Measurements from ENCODE around the gene EFS. TPM values are rescaled to one million over a fixed set of nuclear protein-coding genes. Genes with fewer than 3 reads are reported as not detected.

The EFS gene
- total RNA-seq, 2 experiments from 2014 or later: not detected

DNA sequence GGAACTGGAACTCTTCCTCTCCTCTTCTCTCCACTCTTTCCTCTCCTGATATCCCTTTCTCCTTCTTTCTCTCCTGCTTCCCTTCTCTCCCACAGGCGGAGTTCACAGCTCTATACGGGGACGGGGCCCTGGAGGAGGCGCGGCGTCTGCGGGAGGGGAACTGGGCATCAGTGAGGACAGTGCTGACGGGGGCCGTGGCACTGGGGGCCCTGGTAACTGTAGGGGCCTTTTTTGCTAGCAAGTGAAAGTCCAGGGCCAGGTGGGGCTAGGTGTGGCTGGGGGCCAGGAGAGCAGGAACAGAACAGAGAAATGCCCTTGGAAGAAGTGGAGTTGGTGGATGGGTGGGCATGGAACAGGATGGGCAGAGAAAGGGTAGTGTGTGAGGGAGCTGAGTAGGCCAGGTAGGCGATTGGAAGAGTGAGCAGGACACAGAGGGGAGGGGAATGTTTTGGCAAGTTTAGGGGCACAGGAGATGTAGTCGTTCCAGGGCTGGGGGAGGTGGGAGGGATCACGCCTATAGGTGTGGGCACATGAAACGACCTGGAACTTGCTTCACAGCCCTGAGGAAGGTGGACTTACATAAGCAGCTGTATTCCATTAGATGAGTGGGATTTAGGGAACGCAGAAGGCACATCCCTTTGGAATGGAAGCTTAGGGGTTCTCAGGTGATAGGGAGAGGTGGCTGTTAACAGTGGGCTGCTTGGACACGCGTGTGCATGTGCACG is 56.1 kb downstream of the EFS start:
- intact Hi-C loops (cut with micrococcal nuclease): no loop called here
- no peaks in the 10 kb centered on the region for H3K36me3 Mint-ChIP-seq (ENCODE audit: low read depth)
- H3K4me1 Mint-ChIP-seq (ENCODE audit: low read depth): no peaks in the 10 kb centered on the region
- DNase-seq (no peak), ATAC-seq (no peak)
- peaks cover 25% of the 10 kb centered on the region for H3K27me3 Mint-ChIP-seq
- TF ChIP-seq, protein P1, sequence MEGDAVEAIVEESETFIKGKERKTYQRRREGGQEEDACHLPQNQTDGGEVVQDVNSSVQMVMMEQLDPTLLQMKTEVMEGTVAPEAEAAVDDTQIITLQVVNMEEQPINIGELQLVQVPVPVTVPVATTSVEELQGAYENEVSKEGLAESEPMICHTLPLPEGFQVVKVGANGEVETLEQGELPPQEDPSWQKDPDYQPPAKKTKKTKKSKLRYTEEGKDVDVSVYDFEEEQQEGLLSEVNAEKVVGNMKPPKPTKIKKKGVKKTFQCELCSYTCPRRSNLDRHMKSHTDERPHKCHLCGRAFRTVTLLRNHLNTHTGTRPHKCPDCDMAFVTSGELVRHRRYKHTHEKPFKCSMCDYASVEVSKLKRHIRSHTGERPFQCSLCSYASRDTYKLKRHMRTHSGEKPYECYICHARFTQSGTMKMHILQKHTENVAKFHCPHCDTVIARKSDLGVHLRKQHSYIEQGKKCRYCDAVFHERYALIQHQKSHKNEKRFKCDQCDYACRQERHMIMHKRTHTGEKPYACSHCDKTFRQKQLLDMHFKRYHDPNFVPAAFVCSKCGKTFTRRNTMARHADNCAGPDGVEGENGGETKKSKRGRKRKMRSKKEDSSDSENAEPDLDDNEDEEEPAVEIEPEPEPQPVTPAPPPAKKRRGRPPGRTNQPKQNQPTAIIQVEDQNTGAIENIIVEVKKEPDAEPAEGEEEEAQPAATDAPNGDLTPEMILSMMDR (IDR thresholded peaks at IDR 0.05): no peak
- no peak overlapping the region for H3K4me3 Mint-ChIP-seq
- POLR2A ChIA-PET: interaction anchor here (6.4 kb wide), 1 partner anchor 13 kb away, joined by 40 read pairs; the partner anchor contains the start of gene PABPN1
- H3K9me3 Mint-ChIP-seq: no peaks in the 10 kb centered on the region
- CTCF ChIA-PET: interaction anchor here (1.1 to 2.3 kb wide), 2 partner anchors 8 to 13 kb away, joined by 3 to 7 read pairs; partner anchors contain the start of gene PABPN1
- H3K27ac Mint-ChIP-seq: no peak overlapping the region

DNA sequence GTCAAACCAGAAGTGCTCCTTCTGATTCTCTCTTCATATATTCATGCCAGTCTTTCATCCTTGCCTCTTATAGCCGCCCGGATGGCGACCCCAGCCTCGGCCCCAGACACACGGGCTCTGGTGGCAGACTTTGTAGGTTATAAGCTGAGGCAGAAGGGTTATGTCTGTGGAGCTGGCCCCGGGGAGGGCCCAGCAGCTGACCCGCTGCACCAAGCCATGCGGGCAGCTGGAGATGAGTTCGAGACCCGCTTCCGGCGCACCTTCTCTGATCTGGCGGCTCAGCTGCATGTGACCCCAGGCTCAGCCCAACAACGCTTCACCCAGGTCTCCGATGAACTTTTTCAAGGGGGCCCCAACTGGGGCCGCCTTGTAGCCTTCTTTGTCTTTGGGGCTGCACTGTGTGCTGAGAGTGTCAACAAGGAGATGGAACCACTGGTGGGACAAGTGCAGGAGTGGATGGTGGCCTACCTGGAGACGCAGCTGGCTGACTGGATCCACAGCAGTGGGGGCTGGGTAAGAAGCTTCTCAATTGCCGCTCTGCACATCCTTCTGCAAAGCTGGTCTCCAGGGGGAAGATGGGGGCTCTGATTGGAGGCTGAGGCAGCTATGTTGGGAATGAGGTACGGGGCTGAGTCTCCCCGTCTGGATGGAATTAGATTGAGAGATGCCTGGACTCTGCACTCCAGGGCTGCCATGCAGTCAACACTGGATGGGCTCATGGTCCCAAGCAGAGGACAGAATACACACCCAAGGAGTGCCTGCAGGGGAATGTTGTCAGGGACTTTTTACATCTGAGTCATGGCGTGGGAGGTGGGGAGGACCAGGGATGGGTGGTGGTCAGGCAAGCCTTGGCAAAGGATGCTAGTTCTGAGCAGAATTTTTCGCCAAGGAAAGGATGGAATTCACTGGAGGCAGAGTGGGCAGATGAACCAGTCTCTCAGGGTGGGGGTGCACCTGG is 57.0 kb downstream of the EFS start:
- H3K4me3 Mint-ChIP-seq: no peak overlapping the region
- CTCF ChIA-PET: interaction anchor here (2.3 kb wide), 1 partner anchor 13 kb away, joined by 7 read pairs; the partner anchor contains the start of gene PABPN1
- peaks cover 6% of the 10 kb centered on the region for H3K4me1 Mint-ChIP-seq (ENCODE audit: low read depth)
- peaks cover 25% of the 10 kb centered on the region for H3K27me3 Mint-ChIP-seq
- no peak overlapping the region for H3K27ac Mint-ChIP-seq
- POLR2A ChIA-PET: interaction anchor here (6.4 kb wide), 1 partner anchor 14 kb away, joined by 40 read pairs; the partner anchor contains the start of gene PABPN1
- DNase-seq (no peak), ATAC-seq (no peak)
- TF ChIP-seq, protein P1 (IDR thresholded peaks at IDR 0.05): no peak
- no peaks in the 10 kb centered on the region for H3K36me3 Mint-ChIP-seq (ENCODE audit: low read depth)
- intact Hi-C loops (cut with micrococcal nuclease): no loop called here
- H3K9me3 Mint-ChIP-seq: no peaks in the 10 kb centered on the region

DNA sequence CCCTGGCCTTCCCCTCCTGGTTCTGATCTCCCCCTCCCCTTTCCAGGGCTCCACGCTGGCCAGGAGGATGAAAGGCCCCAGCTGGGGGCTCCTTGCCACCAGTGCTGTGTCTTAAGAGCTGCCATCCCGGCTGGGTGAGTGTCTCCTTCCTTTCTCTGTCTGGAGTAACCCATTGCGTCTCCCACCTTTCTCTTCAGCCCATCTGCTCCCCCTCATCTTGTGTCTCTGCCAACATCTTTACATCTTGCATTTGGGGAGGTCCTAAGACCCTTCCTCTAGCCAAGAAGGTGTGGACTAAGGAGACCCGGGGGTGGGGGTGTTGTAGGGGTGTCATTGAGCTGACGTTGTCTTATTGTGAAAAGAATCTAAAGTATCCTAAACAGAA is 57.8 kb downstream of the EFS start:
- Mint-ChIP-seq H3K27me3 (peaks cover 25% of the 10 kb centered on the region), H3K4me1 (ENCODE audit: low read depth) (peaks cover 6% of the 10 kb centered on the region), H3K9me3 (no peaks in the 10 kb centered on the region), H3K36me3 (ENCODE audit: low read depth) (peaks cover 3% of the 10 kb centered on the region), H3K4me3 (peak overlapping the region; percentile 9), H3K27ac (no peak overlapping the region)
- intact Hi-C loops (cut with micrococcal nuclease): no loop called here
- TF ChIP-seq, protein P1 (IDR thresholded peaks at IDR 0.05): no peak
- DNase-seq: no peak
- ChIA-PET POLR2A (interaction anchor here (6.4 kb wide), 1 partner anchor 15 kb away, joined by 40 read pairs; the partner anchor contains the start of gene PABPN1), CTCF (interaction anchor here (2.3 kb wide), 1 partner anchor 14 kb away, joined by 7 read pairs; the partner anchor contains the start of gene PABPN1)
- no peak for ATAC-seq

DNA sequence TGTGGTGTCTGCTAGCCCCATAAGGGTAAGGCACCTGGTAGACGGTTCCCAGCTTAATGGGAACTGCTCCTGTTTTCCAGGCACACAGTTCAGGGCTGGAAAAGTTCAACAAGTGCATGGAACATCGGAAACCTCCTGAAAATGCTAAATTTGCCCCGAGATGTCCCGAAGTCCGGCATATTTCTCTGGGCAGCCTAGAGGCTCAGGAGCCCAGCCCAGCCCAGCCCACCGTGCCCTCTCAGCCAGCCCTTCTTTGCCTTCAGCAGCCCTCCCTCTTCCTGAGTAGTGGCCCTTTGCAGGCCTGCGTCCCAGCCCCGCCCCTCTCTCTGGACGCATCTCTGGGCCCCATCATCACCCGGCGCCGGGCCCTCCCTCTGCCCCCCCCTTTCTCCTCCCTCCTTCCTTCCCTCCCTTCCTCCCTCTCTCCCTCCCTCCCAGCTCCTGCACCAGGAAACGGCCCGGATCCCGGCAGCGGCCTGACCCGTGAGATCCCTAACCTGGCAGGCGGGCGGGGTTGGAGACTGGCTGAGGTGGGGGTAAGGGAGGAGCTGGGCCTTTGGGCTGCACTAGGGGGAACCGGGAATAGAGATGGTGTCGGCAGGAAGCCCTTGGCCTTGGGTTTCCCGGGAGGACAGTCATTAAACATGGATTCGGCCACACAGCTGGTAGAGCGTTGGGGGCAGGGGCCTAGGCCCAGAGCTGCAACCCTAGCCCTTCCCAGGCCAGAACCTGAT is 58.4 kb downstream of the EFS start, which contains the start of gene BCL2L2:
BCL2L2 (plus strand) TSS at position 422 of the 734 bp plus-strand sequence. CDS start 935 bp downstream, outside the sequence.
- H3K27ac Mint-ChIP-seq: no peak within 1 kb of the TSS
- no peak for ATAC-seq
- ChIA-PET POLR2A (interaction anchor here (6.4 to 6.5 kb wide), 2 partner anchors 13 to 16 kb away, joined by 40 to 139 read pairs; partner anchors contain the start of gene PABPN1), CTCF (interaction anchor here (2.3 kb wide), 1 partner anchor 15 kb away, joined by 7 read pairs; the partner anchor contains the start of gene PABPN1)
- H3K36me3 Mint-ChIP-seq (ENCODE audit: low read depth): peaks cover 3% of the 10 kb centered on the region
- DNase-seq: peak; percentile 48
- intact Hi-C loops (cut with micrococcal nuclease): no loop called here
- peaks cover 6% of the 10 kb centered on the region for H3K4me1 Mint-ChIP-seq (ENCODE audit: low read depth)
- no peaks in the 10 kb centered on the region for H3K9me3 Mint-ChIP-seq
- peak within 1 kb of the TSS; percentile 9 for H3K4me3 Mint-ChIP-seq
- peaks cover 25% of the 10 kb centered on the region for H3K27me3 Mint-ChIP-seq
- TF ChIP-seq, protein P1 (IDR thresholded peaks at IDR 0.05): no peak

Small RNAs within 50 kb of the gene (microRNA-seq; reads per million reads assigned to microRNA genes)
- gene MIR208A (ENCODE audit: borderline microRNAs expressed, borderline replicate concordance): not detected

Other genes with a start within 250 kb of the EFS start
- under 1 TPM; 0.27 to 0.34 TPM for gene CEBPE, start 245.9 kb downstream of the EFS start, total RNA-seq
- 1 to 10 TPM; 1.5 to 1.9 TPM for gene SLC7A8, start 181.5 kb downstream of the EFS start, total RNA-seq
- gene RNF212B, start 127.2 kb downstream of the EFS start, total RNA-seq: not detected
- 10 to 100 TPM; 10.9 to 11.8 TPM for gene HOMEZ, start 79.0 kb downstream of the EFS start, total RNA-seq
- 10 to 100 TPM; 43.9 to 47.9 TPM for gene PPP1R3E, start 62.3 kb downstream of the EFS start, total RNA-seq
- gene BCL2L2, start 58.3 kb downstream of the EFS start, total RNA-seq: 1 to 10 TPM; 1.1 to 1.3 TPM
- 100 to 1,000 TPM; 258 to 260 TPM for gene PABPN1, start 43.7 kb downstream of the EFS start, total RNA-seq
- gene SLC22A17, start 12.3 kb downstream of the EFS start, total RNA-seq: 1 to 10 TPM; 2.3 TPM
- gene IL25, start 7.6 kb upstream of the EFS start, total RNA-seq: not detected
- gene CMTM5, start 11.9 kb upstream of the EFS start, total RNA-seq: not detected
- not detected for gene MYH6, start 43.1 kb upstream of the EFS start, total RNA-seq
- gene MYH7, start 70.5 kb upstream of the EFS start, total RNA-seq: not detected
- gene NGDN, start 104.5 kb upstream of the EFS start, total RNA-seq: 10 to 100 TPM; 50.9 to 57.4 TPM
- 1 to 10 TPM in 1 of 2 experiments, under 1 TPM in 1; 0.78 to 1.0 TPM for gene ZFHX2, start 186.6 kb upstream of the EFS start, total RNA-seq
- gene THTPA, start 191.1 kb upstream of the EFS start, total RNA-seq: 1 to 10 TPM; 5.1 to 7.6 TPM
- gene AP1G2, start 202.6 kb upstream of the EFS start, total RNA-seq: 100 to 1,000 TPM; 146 to 155 TPM
- under 1 TPM; 0.25 to 0.51 TPM for gene JPH4, start 213.6 kb upstream of the EFS start, total RNA-seq

Data from activated CD8-positive, alpha-beta T cell treated with anti-CD3 and anti-CD28 coated beads for 36 hours (primary cell).